DND-41 (cell line): ENCODE measurements around the gene DPP6.

Source experiments
- ATAC-seq: fragments of 200-7000 bp; cut with Tn5 transposase; 3 replicates; pipeline ENCODE4 v1.9.1; 2021; ENCODE audit warnings: low read depth; ENCODE audit not compliant: insufficient read depth
- DNase-seq: peaks from one replicate; pipeline ENCODE4 v3.0.0-alpha.2; 2020
- H2AFZ ChIP-seq: 2 replicates; pipeline ENCODE4 v1.6.0; 2012; ENCODE audit warnings: low read depth, low read length
- H3K27ac ChIP-seq: 2 replicates; pipeline ENCODE4 v1.5.1; 2012; ENCODE audit warnings: low read length, inconsistent platforms
- H3K27me3 ChIP-seq: fragments of 200-600 bp; sonication (generic); 2 replicates; pipeline ENCODE4 v1.6.0; 2012; ENCODE audit warnings: low read length, mild to moderate bottlenecking, inconsistent platforms; ENCODE audit not compliant: insufficient read depth, poor library complexity
- H3K36me3 ChIP-seq: 2 replicates; pipeline ENCODE4 v1.5.1; 2012; ENCODE audit warnings: low read length, inconsistent platforms; ENCODE audit not compliant: insufficient read depth
- H3K4me1 ChIP-seq: 2 replicates; pipeline ENCODE4 v1.5.1; 2012; ENCODE audit warnings: mild to moderate bottlenecking, low read length; ENCODE audit not compliant: insufficient read depth
- H3K4me2 ChIP-seq: 2 replicates; pipeline ENCODE4 v1.6.0; 2012; ENCODE audit warnings: mild to moderate bottlenecking, moderate library complexity, low read length, inconsistent platforms; ENCODE audit not compliant: insufficient read depth
- H3K4me3 ChIP-seq, 2 experiments: fragments of 200-600 bp in 1 of 2; shearing (Covaris generic) in 1 of 2; 2 replicates each; pipeline ENCODE4 v1.5.1; 2012 to 2016; ENCODE audit warnings: inconsistent platforms in 2 of 2, low read length in 2 of 2, mild to moderate bottlenecking in 2 of 2, low read depth in 1 of 2, moderate library complexity in 1 of 2
- H3K79me2 ChIP-seq: 2 replicates; pipeline ENCODE4 v1.6.0; 2012; ENCODE audit warnings: low read length, inconsistent platforms; ENCODE audit not compliant: insufficient read depth
- H3K9ac ChIP-seq: 2 replicates; pipeline ENCODE4 v1.6.0; 2012; ENCODE audit warnings: low read depth, mild to moderate bottlenecking, inconsistent platforms, low read length, moderate library complexity
- H3K9me3 ChIP-seq: 2 replicates; pipeline ENCODE4 v1.5.1; 2012; ENCODE audit warnings: low read length, moderate library complexity, mild to moderate bottlenecking, inconsistent platforms; ENCODE audit not compliant: insufficient read depth, severe bottlenecking
- H4K20me1 ChIP-seq: 2 replicates; pipeline ENCODE4 v1.6.0; 2012; ENCODE audit warnings: low read length; ENCODE audit not compliant: insufficient read depth
- CTCF ChIP-seq: IDR thresholded peaks from 2 replicates; pipeline ENCODE4 v1.5.1; 2012; ENCODE audit warnings: borderline replicate concordance, low read length, moderate library complexity, mild to moderate bottlenecking; ENCODE audit not compliant: poor library complexity, severe bottlenecking; ENCODE audit errors: extremely low read depth
- EZH2 ChIP-seq: IDR thresholded peaks from 3 replicates; pipeline ENCODE4 v1.6.1; 2012; ENCODE audit warnings: borderline replicate concordance, low read depth, mild to moderate bottlenecking, moderate library complexity, low read length, inconsistent platforms; ENCODE audit not compliant: severe bottlenecking

DPP6 gene

GRCh38 chr7:154769527-154769926 lies 717.3 kb downstream of the DPP6 start:
- Histone ChIP-seq H3K36me3 (no peaks in the 10 kb centered on the region), H3K27me3 (no peaks in the 10 kb centered on the region), H3K4me2 (no peak overlapping the region), H3K27ac (no peak overlapping the region), H3K4me3 (no peak overlapping the region), H2AFZ (no peak overlapping the region), H3K4me1 (peaks cover 18% of the 10 kb centered on the region), H3K79me2 (no peaks in the 10 kb centered on the region), H3K9ac (no peak overlapping the region), H3K9me3 (no peaks in the 10 kb centered on the region), H4K20me1 (no peaks in the 10 kb centered on the region)
- TF ChIP-seq CTCF, result no peak
- no peak for TF ChIP-seq EZH2
- DNase-seq, result no peak
- ATAC-seq, result no peak

- ATAC-seq (no peak), DNase-seq (no peak)
- TF ChIP-seq EZH2, result no peak
- no peak for TF ChIP-seq CTCF
- Histone ChIP-seq H3K9me3 (no peaks in the 10 kb centered on the region), H3K9ac (no peak overlapping the region), H3K27ac (peak overlapping the region; percentile 39), H4K20me1 (no peaks in the 10 kb centered on the region), H3K27me3 (no peaks in the 10 kb centered on the region), H3K4me2 (no peak overlapping the region), H2AFZ (no peak overlapping the region), H3K79me2 (no peaks in the 10 kb centered on the region), H3K36me3 (no peaks in the 10 kb centered on the region), H3K4me1 (peaks cover 18% of the 10 kb centered on the region), H3K4me3 (no peak overlapping the region)
Measured at GRCh38 chr7:154770361-154770760, 718.2 kb downstream of the DPP6 start.

GRCh38 chr7:154770962-154771361 lies 718.8 kb downstream of the DPP6 start:
- ATAC-seq (peak; percentile 81), DNase-seq (peak; percentile 44)
- Histone ChIP-seq H3K4me3 (no peak overlapping the region), H4K20me1 (no peaks in the 10 kb centered on the region), H2AFZ (no peak overlapping the region), H3K27me3 (no peaks in the 10 kb centered on the region), H3K36me3 (no peaks in the 10 kb centered on the region), H3K4me2 (no peak overlapping the region), H3K4me1 (peaks cover 18% of the 10 kb centered on the region), H3K9me3 (no peaks in the 10 kb centered on the region), H3K27ac (peak overlapping the region; percentile 41), H3K79me2 (no peaks in the 10 kb centered on the region), H3K9ac (no peak overlapping the region)
- TF ChIP-seq EZH2 (no peak), CTCF (no peak)
